ENCODE data around the gene VWA5A. TPM values are rescaled to one million over a fixed set of nuclear protein-coding genes. Genes with fewer than 3 reads are reported as not detected.

Gene VWA5A
- total RNA-seq, 2 experiments from 2014 or later = 0.38 to 2.1 TPM

- DNase-seq (ENCODE audit: low spot score) = no peak
- Histone ChIP-seq H3K4me2 (ENCODE audit: low read length) (no peak overlapping the region), H3K9me2 (ENCODE audit: insufficient read depth, low read length) (no peaks in the 10 kb centered on the region), H3K79me2 (ENCODE audit: insufficient read depth, low read depth, low read length) (no peaks in the 10 kb centered on the region), H3K36me3 (ENCODE audit: insufficient read depth, low read length) (no peaks in the 10 kb centered on the region), H3K4me1 (ENCODE audit: insufficient read depth, low read length, poor library complexity, severe bottlenecking) (no peaks in the 10 kb centered on the region), H4K20me1 (ENCODE audit: insufficient read depth, low read length) (no peaks in the 10 kb centered on the region; the same call in 1 of the 2 replicates), H2AFZ (ENCODE audit: low read length) (no peak overlapping the region), H3K4me3 (ENCODE audit: low read depth, low read length, poor library complexity, severe bottlenecking) (no peak overlapping the region), H3K9me3 (ENCODE audit: low read length) (no peaks in the 10 kb centered on the region), H3K27ac (ENCODE audit: low read depth, low read length, poor library complexity, severe bottlenecking) (no peak overlapping the region)
- BruUV-seq (replicated peaks) = no TSS peak
- CTCF ChIA-PET (ENCODE audit: unreplicated experiment) = no interaction called here
- intact Hi-C loops (cut with micrococcal nuclease; ENCODE audit: unreplicated experiment) = no loop called here
- TF ChIP-seq CTCF (conservative IDR thresholded peaks at IDR 0.05; ENCODE audit: low read length) = no peak
- TF ChIP-seq EZH2phosphoT487 (IDR thresholded peaks at IDR 0.05; ENCODE audit: borderline replicate concordance, low read depth, low read length) = no peak
- POLR2A ChIA-PET = interaction anchor here (0.6 kb wide), 1 partner anchor 235 kb away, joined by 4 read pairs; no protein-coding TSS in a partner anchor
Observed at GRCh38 chr11:124170801-124171586, 55.7 kb downstream of the VWA5A start.

GRCh38 chr11:124172101-124172500 is 56.9 kb downstream of the VWA5A start:
- ChIA-PET POLR2A (no interaction called here), CTCF (ENCODE audit: unreplicated experiment) (no interaction called here)
- DNase-seq (ENCODE audit: low spot score) = no peak
- no peaks in the 10 kb centered on the region for H3K9me3 ChIP-seq (ENCODE audit: low read length)
- intact Hi-C loops (cut with micrococcal nuclease; ENCODE audit: unreplicated experiment) = no loop called here
- no peak overlapping the region for H3K27ac ChIP-seq (ENCODE audit: low read depth, low read length, poor library complexity, severe bottlenecking)
- H3K9me2 ChIP-seq (ENCODE audit: insufficient read depth, low read length) = no peaks in the 10 kb centered on the region
- no peaks in the 10 kb centered on the region for H3K79me2 ChIP-seq (ENCODE audit: insufficient read depth, low read depth, low read length)
- H3K4me3 ChIP-seq (ENCODE audit: low read depth, low read length, poor library complexity, severe bottlenecking) = no peak overlapping the region
- H3K4me2 ChIP-seq (ENCODE audit: low read length) = no peak overlapping the region
- TF ChIP-seq EZH2phosphoT487 (IDR thresholded peaks at IDR 0.05; ENCODE audit: borderline replicate concordance, low read depth, low read length) (no peak), CTCF (conservative IDR thresholded peaks at IDR 0.05; ENCODE audit: low read length) (no peak)
- H3K36me3 ChIP-seq (ENCODE audit: insufficient read depth, low read length) = no peaks in the 10 kb centered on the region
- no peaks in the 10 kb centered on the region for H3K4me1 ChIP-seq (ENCODE audit: insufficient read depth, low read length, poor library complexity, severe bottlenecking)
- no TSS peak for BruUV-seq (replicated peaks)
- no peaks in the 10 kb centered on the region; the same call in 1 of the 2 replicates for H4K20me1 ChIP-seq (ENCODE audit: insufficient read depth, low read length)
- no peak overlapping the region for H2AFZ ChIP-seq (ENCODE audit: low read length)

GRCh38 chr11:124172599-124172998 is 57.3 kb downstream of the VWA5A start:
- no peak for DNase-seq (ENCODE audit: low spot score)
- Histone ChIP-seq H3K27ac (ENCODE audit: low read depth, low read length, poor library complexity, severe bottlenecking) (no peak overlapping the region), H3K9me3 (ENCODE audit: low read length) (no peaks in the 10 kb centered on the region), H2AFZ (ENCODE audit: low read length) (no peak overlapping the region), H3K4me2 (ENCODE audit: low read length) (no peak overlapping the region), H3K79me2 (ENCODE audit: insufficient read depth, low read depth, low read length) (no peaks in the 10 kb centered on the region), H4K20me1 (ENCODE audit: insufficient read depth, low read length) (no peaks in the 10 kb centered on the region; the same call in 1 of the 2 replicates), H3K4me3 (ENCODE audit: low read depth, low read length, poor library complexity, severe bottlenecking) (no peak overlapping the region), H3K4me1 (ENCODE audit: insufficient read depth, low read length, poor library complexity, severe bottlenecking) (no peaks in the 10 kb centered on the region), H3K9me2 (ENCODE audit: insufficient read depth, low read length) (no peaks in the 10 kb centered on the region), H3K36me3 (ENCODE audit: insufficient read depth, low read length) (no peaks in the 10 kb centered on the region)
- ChIA-PET POLR2A (no interaction called here), CTCF (ENCODE audit: unreplicated experiment) (no interaction called here)
- BruUV-seq (replicated peaks) = no TSS peak
- TF ChIP-seq CTCF (conservative IDR thresholded peaks at IDR 0.05; ENCODE audit: low read length) (no peak), EZH2phosphoT487 (IDR thresholded peaks at IDR 0.05; ENCODE audit: borderline replicate concordance, low read depth, low read length) (no peak)
- intact Hi-C loops (cut with micrococcal nuclease; ENCODE audit: unreplicated experiment) = no loop called here
